ENCODE results near the gene TCERG1L.

DNA sequence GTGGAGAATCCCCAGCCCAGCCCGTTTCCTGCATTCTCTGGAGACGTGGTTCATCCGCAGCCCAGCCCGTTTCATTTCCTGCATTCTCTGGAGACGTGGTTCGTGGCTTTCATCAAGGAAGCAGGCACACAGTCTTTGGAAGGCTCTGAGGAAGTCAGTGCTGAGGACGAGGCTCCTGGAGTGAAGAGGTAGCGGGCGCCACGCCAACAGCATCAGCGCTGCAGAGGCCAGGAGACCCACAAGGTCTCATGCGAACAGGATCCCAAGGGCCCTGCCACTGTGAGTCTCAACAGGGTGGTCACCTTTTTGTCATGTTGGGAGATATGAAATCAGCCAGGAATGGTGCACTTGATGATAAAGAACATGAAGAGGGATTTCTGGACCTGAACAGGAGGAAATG lies 12.4 kb upstream of the TCERG1L start:
- TF ChIP-seq CTCF (IDR thresholded peaks at IDR 0.05) (no peak), POLR2A (IDR thresholded peaks at IDR 0.05) (no peak), POLR2AphosphoS5 (IDR thresholded peaks at IDR 0.05; ENCODE audit: insufficient read depth in 1 of 2, low read depth in 1 of 2) (no peak)
